ENCODE results near the gene NUDT15.
A peak's percentile ranks its signal among the peaks of the same experiment; 100 is the strongest.

The NUDT15 gene

DNA sequence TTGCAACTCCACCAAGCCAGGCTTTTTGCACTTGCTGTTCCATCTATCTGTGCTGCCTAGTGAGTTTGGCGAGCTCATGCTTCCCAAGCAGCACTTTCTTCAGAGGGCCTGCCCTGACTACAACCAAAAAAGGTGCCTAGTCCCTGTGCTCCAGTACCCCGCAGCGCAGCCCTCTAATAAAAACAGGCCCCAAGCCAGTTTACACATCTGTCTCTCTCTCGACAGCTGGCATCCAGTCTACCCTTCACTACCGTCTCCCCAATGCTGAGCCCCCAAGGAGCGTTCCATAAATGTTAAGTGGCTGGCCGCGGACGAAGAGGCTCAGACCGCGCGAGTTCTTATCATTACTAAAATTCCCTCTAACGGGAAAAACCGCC lies 56.9 kb downstream of the NUDT15 start:
- no peak overlapping the region for H3K27ac ChIP-seq (ENCODE audit: insufficient read depth, low read depth, low read length, poor library complexity, severe bottlenecking)
- H3K4me1 ChIP-seq (ENCODE audit: control insufficient read depth, insufficient read depth, low read length), result peaks cover 5% of the 10 kb centered on the region
- H3K4me3 ChIP-seq (ENCODE audit: insufficient read depth, low read depth, low read length), result peak overlapping the region; percentile 64
- H3K27me3 ChIP-seq (ENCODE audit: control insufficient read depth, insufficient read depth, low read length, poor library complexity, severe bottlenecking), result no peaks in the 10 kb centered on the region
- no peaks in the 10 kb centered on the region for H3K9me3 ChIP-seq (ENCODE audit: control insufficient read depth, low read length)
- no peaks in the 10 kb centered on the region for H3K36me3 ChIP-seq (ENCODE audit: control insufficient read depth, insufficient read depth, low read length)
- WGBS, 2 experiments, result 0% methylated on average over 14 of the region's 14 CpGs

DNA sequence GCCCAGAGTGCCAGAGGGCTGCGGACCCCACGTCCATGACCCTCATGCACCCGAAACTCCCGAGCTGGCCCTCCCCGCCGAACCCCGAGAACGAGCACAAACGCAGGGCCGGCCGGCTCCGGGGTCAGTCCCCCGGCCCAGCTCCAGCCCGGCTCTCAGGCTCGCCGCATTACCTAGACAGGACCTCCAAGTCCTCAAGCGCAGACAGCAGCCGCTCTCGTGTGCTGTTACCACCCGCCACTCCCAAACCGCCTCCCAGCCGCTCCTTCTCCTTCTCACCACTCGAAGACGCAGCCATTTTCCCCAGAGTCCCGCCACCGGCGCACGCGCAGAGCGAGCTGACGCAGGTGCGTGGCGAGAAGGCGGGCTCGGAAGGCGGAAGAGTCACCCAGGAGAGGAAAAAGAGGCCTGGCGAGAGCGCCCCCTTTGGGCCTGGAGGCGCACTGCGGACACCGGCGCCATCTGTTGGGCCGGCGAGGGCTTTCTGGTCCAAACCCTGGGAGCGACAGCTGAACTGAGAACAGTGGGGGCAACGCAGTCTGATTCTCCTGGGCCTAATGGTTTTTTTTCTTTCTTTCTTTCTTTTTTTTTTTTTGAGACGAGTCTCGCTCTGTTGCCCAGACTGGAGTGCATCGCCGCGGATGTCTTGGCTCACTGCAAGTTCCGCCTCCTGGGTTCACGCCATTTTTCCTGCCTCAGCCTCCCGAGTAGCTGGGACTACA lies 57.4 kb downstream of the NUDT15 start, which contains the start of gene MED4:
Gene MED4 (minus strand): TSS at position 324 of the 722 bp plus-strand sequence. CDS start 26 bp downstream, at position 298.
- Histone ChIP-seq H3K36me3 (ENCODE audit: control insufficient read depth, insufficient read depth, low read length) (no peaks in the 10 kb centered on the region), H3K27me3 (ENCODE audit: control insufficient read depth, insufficient read depth, low read length, poor library complexity, severe bottlenecking) (no peaks in the 10 kb centered on the region), H3K27ac (ENCODE audit: insufficient read depth, low read depth, low read length, poor library complexity, severe bottlenecking) (no peak within 1 kb of the TSS), H3K4me1 (ENCODE audit: control insufficient read depth, insufficient read depth, low read length) (peaks cover 5% of the 10 kb centered on the region), H3K9me3 (ENCODE audit: control insufficient read depth, low read length) (no peaks in the 10 kb centered on the region), H3K4me3 (ENCODE audit: insufficient read depth, low read depth, low read length) (peak within 1 kb of the TSS; percentile 64)
- WGBS, 2 experiments, result 14 to 15% methylated on average over 54 of the region's 54 CpGs

DNA sequence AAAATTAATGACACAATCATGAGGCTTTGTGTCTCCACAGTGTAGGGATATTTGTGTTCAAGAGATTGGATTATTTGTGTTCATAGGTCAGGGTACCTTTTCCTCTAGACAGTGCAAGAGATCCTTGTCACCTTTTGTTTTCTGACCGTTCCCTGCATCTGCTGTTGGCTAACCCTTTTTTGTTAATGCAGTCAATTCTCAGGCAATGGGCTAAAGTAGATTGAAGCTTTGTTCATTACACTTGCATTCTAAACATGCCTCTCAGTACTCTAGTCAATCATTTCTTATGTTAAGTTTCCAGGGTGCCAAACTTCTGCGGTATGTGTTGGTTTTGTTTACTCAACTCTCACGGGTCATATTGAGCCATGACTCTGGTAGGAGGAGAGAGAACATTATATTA lies 59.1 kb downstream of the NUDT15 start:
- H3K27ac ChIP-seq (ENCODE audit: insufficient read depth, low read depth, low read length, poor library complexity, severe bottlenecking), result no peak overlapping the region
- WGBS, 2 experiments, result 67 to 74% methylated on average over 1 to 3 of the region's 3 CpGs
- no peaks in the 10 kb centered on the region for H3K9me3 ChIP-seq (ENCODE audit: control insufficient read depth, low read length)
- H3K36me3 ChIP-seq (ENCODE audit: control insufficient read depth, insufficient read depth, low read length), result no peaks in the 10 kb centered on the region
- H3K27me3 ChIP-seq (ENCODE audit: control insufficient read depth, insufficient read depth, low read length, poor library complexity, severe bottlenecking), result no peaks in the 10 kb centered on the region
- H3K4me1 ChIP-seq (ENCODE audit: control insufficient read depth, insufficient read depth, low read length), result peaks cover 5% of the 10 kb centered on the region
- no peak overlapping the region for H3K4me3 ChIP-seq (ENCODE audit: insufficient read depth, low read depth, low read length)
